SH-SY5Y (cell line): ENCODE measurements around the gene STX4.

Source experiments
- GATA2 ChIP-seq: IDR thresholded peaks from 2 replicates; pipeline ENCODE4 v1.6.1; 2011; ENCODE audit warnings: mild to moderate bottlenecking, low read depth, low read length
- GATA3 ChIP-seq: IDR thresholded peaks from 2 replicates; pipeline ENCODE4 v1.6.1; 2011; ENCODE audit warnings: low read depth, mild to moderate bottlenecking, low read length, moderate library complexity

GRCh38 chr16:31076319-31076718 lies 43.0 kb downstream of the STX4 start:
- TF ChIP-seq GATA3 (no peak), GATA2 (no peak)
